Neural cell (in vitro differentiated cells): Measurements from ENCODE around the gene NUDT4. TPM values are rescaled to one million over a fixed set of nuclear protein-coding genes. Genes with fewer than 3 reads are reported as not detected.

Source experiments
- H2AFZ ChIP-seq: fragments of 200-600, 300-800 bp; sonication (generic), shearing (Covaris generic); 2 replicates; pipeline ENCODE4 v1.6.0; 2014; ENCODE audit warnings: low read depth, mild to moderate bottlenecking, antibody characterized with exemption, low read length, moderate library complexity
- H3F3A ChIP-seq: fragments of 200-600 bp; shearing (Covaris generic); 2 replicates; pipeline ENCODE4 v1.6.1; 2016; ENCODE audit warnings: mild to moderate bottlenecking, moderate library complexity, mixed read lengths, antibody characterized with exemption, low read length; ENCODE audit not compliant: insufficient read depth, poor library complexity, severe bottlenecking
- H3K27ac ChIP-seq: fragments of 200-600, 300-800 bp; sonication (generic), shearing (Covaris generic); 2 replicates; pipeline ENCODE4 v1.5.1; 2014; ENCODE audit warnings: mild to moderate bottlenecking, low read length, moderate library complexity
- H3K27me3 ChIP-seq: fragments of 300-800, 200-600 bp; sonication (generic), shearing (Covaris generic); 2 replicates; pipeline ENCODE4 v1.6.0; 2014; ENCODE audit warnings: mild to moderate bottlenecking, low read depth, low read length, moderate library complexity; ENCODE audit not compliant: insufficient read depth
- H3K36me3 ChIP-seq: fragments of 300-800, 200-600 bp; sonication (generic), shearing (Covaris generic); 2 replicates; pipeline ENCODE4 v1.5.1; 2014; ENCODE audit warnings: mild to moderate bottlenecking, antibody characterized with exemption, low read length, moderate library complexity; ENCODE audit not compliant: insufficient read depth
- H3K4me2 ChIP-seq: fragments of 300-800, 200-600 bp; sonication (generic), shearing (Covaris generic); 2 replicates; pipeline ENCODE4 v1.6.0; 2014; ENCODE audit warnings: mild to moderate bottlenecking, low read length
- H3K4me3 ChIP-seq: fragments of 300-800, 200-600 bp; sonication (generic), shearing (Covaris generic); 2 replicates; pipeline ENCODE4 v1.5.1; 2014; ENCODE audit warnings: mild to moderate bottlenecking, low read length, moderate library complexity
- H3K79me2 ChIP-seq: fragments of 200-600 bp; shearing (Covaris generic); replicated peaks from 2 replicates; pipeline ENCODE4 v1.6.0; 2014; ENCODE audit warnings: mild to moderate bottlenecking, low read length, moderate library complexity; ENCODE audit not compliant: insufficient read depth
- H3K9ac ChIP-seq: fragments of 300-800, 200-600 bp; sonication (generic), shearing (Covaris generic); 2 replicates; pipeline ENCODE4 v1.6.1; 2016; ENCODE audit warnings: mild to moderate bottlenecking, low read length, mixed read lengths
- H3K9me2 ChIP-seq: fragments of 200-600 bp; shearing (Covaris generic); 2 replicates; pipeline ENCODE4 v1.6.1; 2016; ENCODE audit warnings: mild to moderate bottlenecking, low read length, mixed read lengths; ENCODE audit not compliant: insufficient read depth
- H3K9me3 ChIP-seq: fragments of 200-600, 300-800 bp; sonication (generic), shearing (Covaris generic); 2 replicates; pipeline ENCODE4 v1.6.1; 2016; ENCODE audit warnings: mild to moderate bottlenecking, mixed run types, low read length, moderate library complexity, mixed read lengths
- H4K20me1 ChIP-seq: fragments of 200-600 bp; shearing (Covaris generic); 2 replicates; pipeline ENCODE4 v1.6.1; 2016; ENCODE audit warnings: mild to moderate bottlenecking, mixed run types; ENCODE audit not compliant: insufficient read depth
- CTCF ChIP-seq: fragments of 450-650 bp; IDR thresholded peaks from 2 replicates; pipeline ENCODE4 v1.5.1; 2014; ENCODE audit warnings: antibody characterized with exemption, mild to moderate bottlenecking, moderate library complexity; ENCODE audit not compliant: poor library complexity, severe bottlenecking
- EP300 ChIP-seq: fragments of 450-650 bp; conservative IDR thresholded peaks from 2 replicates; pipeline ENCODE4 v1.6.1; 2014; ENCODE audit warnings: antibody characterized with exemption, mild to moderate bottlenecking, moderate library complexity; ENCODE audit not compliant: poor library complexity, severe bottlenecking
- EZH2 ChIP-seq: fragments of 200-600, 300-800 bp; shearing (Covaris generic), sonication (generic); IDR thresholded peaks from 2 replicates; pipeline ENCODE4 v1.6.1; 2014; ENCODE audit warnings: antibody characterized with exemption, low read length, borderline replicate concordance, mild to moderate bottlenecking; ENCODE audit not compliant: insufficient read depth, poor library complexity, severe bottlenecking
- MXI1 ChIP-seq: fragments of 450-650 bp; conservative IDR thresholded peaks from 2 replicates; pipeline ENCODE4 v1.6.1; 2014; ENCODE audit warnings: antibody characterized with exemption, mild to moderate bottlenecking; ENCODE audit not compliant: poor library complexity, severe bottlenecking
- POLR2AphosphoS5 ChIP-seq: IDR thresholded peaks from 2 replicates; pipeline ENCODE4 v1.6.1; 2012
- RAD21 ChIP-seq: fragments of 450-650 bp; conservative IDR thresholded peaks from 2 replicates; pipeline ENCODE4 v1.6.1; 2014; ENCODE audit warnings: antibody characterized with exemption, mild to moderate bottlenecking, moderate library complexity
- REST ChIP-seq: IDR thresholded peaks from 2 replicates; pipeline ENCODE4 v1.6.1; 2012; ENCODE audit warnings: borderline replicate concordance
- SMC3 ChIP-seq: fragments of 450-650 bp; conservative IDR thresholded peaks from 2 replicates; pipeline ENCODE4 v1.6.1; 2014; ENCODE audit warnings: antibody characterized with exemption, mild to moderate bottlenecking, moderate library complexity; ENCODE audit not compliant: poor library complexity
- TAF1 ChIP-seq: IDR thresholded peaks from 2 replicates; pipeline ENCODE4 v1.6.1; 2012; ENCODE audit warnings: low read depth
- polyA plus RNA-seq: library from polyadenylated mRNA; depleted of rRNA; stranded (reverse); fragments of >200 nt; gene quantifications from 2 replicates; pipeline ENCODE4 v1.2.3, GENCODE V29; 2014

The NUDT4 gene
- polyA plus RNA-seq, 1 donor from 2014 or later, result 39.9 TPM

GRCh38 chr12:93426412-93426805 lies 48.7 kb downstream of the NUDT4 start:
- no peaks in the 10 kb centered on the region for H4K20me1 ChIP-seq
- no peaks in the 10 kb centered on the region for H3K9me2 ChIP-seq
- no peak overlapping the region for H2AFZ ChIP-seq
- H3K4me2 ChIP-seq, result no peak overlapping the region
- H3K27me3 ChIP-seq, result no peaks in the 10 kb centered on the region
- no peaks in the 10 kb centered on the region for H3K9me3 ChIP-seq
- H3K27ac ChIP-seq, result no peak overlapping the region
- H3K4me3 ChIP-seq, result no peak overlapping the region
- H3K36me3 ChIP-seq, result no peaks in the 10 kb centered on the region
- no peak for TF ChIP-seq REST
- no peak for TF ChIP-seq CTCF
- no peak for TF ChIP-seq RAD21
- no peak for TF ChIP-seq EZH2
- TF ChIP-seq TAF1, result no peak
- TF ChIP-seq POLR2AphosphoS5, result no peak
- no peak for TF ChIP-seq MXI1
- no peak for TF ChIP-seq EP300
- TF ChIP-seq SMC3, result no peak
- peaks cover 89% of the 10 kb centered on the region for H3K79me2 ChIP-seq
- H3K9ac ChIP-seq, result no peak overlapping the region
- H3F3A ChIP-seq, result no peaks in the 10 kb centered on the region

- H4K20me1 ChIP-seq, result no peaks in the 10 kb centered on the region
- no peak for TF ChIP-seq EZH2
- no peak for TF ChIP-seq EP300
- no peak for TF ChIP-seq CTCF
- no peak for TF ChIP-seq MXI1
- no peak for TF ChIP-seq POLR2AphosphoS5
- TF ChIP-seq RAD21, result no peak
- no peak for TF ChIP-seq SMC3
- TF ChIP-seq TAF1, result no peak
- no peak for TF ChIP-seq REST
- no peak overlapping the region for H3K4me2 ChIP-seq
- no peak overlapping the region for H3K9ac ChIP-seq
- no peak overlapping the region for H3K27ac ChIP-seq
- H3K9me2 ChIP-seq, result no peaks in the 10 kb centered on the region
- H3F3A ChIP-seq, result no peaks in the 10 kb centered on the region
- no peaks in the 10 kb centered on the region for H3K9me3 ChIP-seq
- no peak overlapping the region for H2AFZ ChIP-seq
- H3K36me3 ChIP-seq, result no peaks in the 10 kb centered on the region
- no peaks in the 10 kb centered on the region for H3K27me3 ChIP-seq
- H3K4me3 ChIP-seq, result no peak overlapping the region
- peaks cover 88% of the 10 kb centered on the region for H3K79me2 ChIP-seq
Observed at GRCh38 chr12:93427779-93428564, 50.2 kb downstream of the NUDT4 start.
